Measurements from ENCODE around the gene WNK1. TPM values are rescaled to one million over a fixed set of nuclear protein-coding genes. Genes with fewer than 3 reads are reported as not detected.

Gene WNK1
- total and polyA plus RNA-seq, 2 of the 8 experiments (the other 6 are each of a cell fraction or from before 2014, with no cell fraction given), result 88.2 to 157 TPM

GRCh38 chr12:754473-754820 is 2.1 kb downstream of the WNK1 start:
- Histone ChIP-seq H4K5ac (ENCODE audit: insufficient read length, low read depth, low read length) (no peak overlapping the region), H4K91ac (replicated peaks; ENCODE audit: insufficient read length, low read length) (no peak overlapping the region), H3K4me2 (ENCODE audit: insufficient read depth in 1 of 2, low read depth in 2 of 2, low read length in 2 of 2) (peak overlapping the region; percentile 85 to 98), H3K18ac (ENCODE audit: extremely low read depth, low read length) (no peak overlapping the region), H2BK15ac (ENCODE audit: low read length) (no peak overlapping the region), H3K4ac (replicated peaks; ENCODE audit: insufficient read length, low read depth, low read length) (no peak overlapping the region), H3K27me3 (replicated peaks in 1 of 4; ENCODE audit: control insufficient read depth in 3 of 4, extremely low read depth in 1 of 4, insufficient read depth in 3 of 4, low read length in 3 of 4) (no peaks in the 10 kb centered on the region), H3K4me3 (ENCODE audit: extremely low read depth in 1 of 4, insufficient read depth in 2 of 4, low read depth in 3 of 4, low read length in 4 of 4) (peak overlapping the region; percentile 71 to 84 (median 78)), H3K79me1 (ENCODE audit: low read depth, low read length) (no peaks in the 10 kb centered on the region), H2AFZ (ENCODE audit: low read length) (no peak overlapping the region), H2BK5ac (ENCODE audit: low read depth, low read length) (no peak overlapping the region), H3K4me1 (replicated peaks in 1 of 4; ENCODE audit: control insufficient read depth in 3 of 4, insufficient read depth in 4 of 4, low read length in 3 of 4) (peaks cover 3 to 11% (median 5%) of the 10 kb centered on the region in 4 experiments; a peak in 6 of 7 replicates), H3K56ac (replicated peaks; ENCODE audit: insufficient read length, low read depth, low read length) (no peak overlapping the region), H3K23ac (ENCODE audit: insufficient read length) (no peak overlapping the region), H4K8ac (ENCODE audit: extremely low read depth, insufficient read depth, low read length) (no peak overlapping the region), H3K9me3 (ENCODE audit: insufficient read depth in 2 of 2, low read depth in 1 of 2, low read length in 1 of 2) (no peaks in the 10 kb centered on the region; a peak in 1 of 4 replicates), H3K79me2 (ENCODE audit: control insufficient read depth in 1 of 2, insufficient read depth in 2 of 2, low read length in 2 of 2) (peaks cover 24 to 61% of the 10 kb centered on the region in 2 experiments), H2BK120ac (replicated peaks; ENCODE audit: low read depth, low read length) (no peak overlapping the region), H2AK5ac (ENCODE audit: low read depth, low read length) (no peak overlapping the region), H2BK20ac (ENCODE audit: low read length) (no peak overlapping the region), H4K20me1 (replicated peaks in 1 of 2; ENCODE audit: control insufficient read depth in 1 of 2, insufficient read depth in 2 of 2, low read length in 2 of 2) (peaks cover 18 to 28% of the 10 kb centered on the region in 2 experiments), H3K36me3 (ENCODE audit: control insufficient read depth in 2 of 4, insufficient read depth in 4 of 4, low read length in 3 of 4) (no peaks in the 10 kb centered on the region), H3K27ac (ENCODE audit: low read depth, low read length) (no peak overlapping the region), H2BK12ac (ENCODE audit: low read depth, low read length) (no peak overlapping the region), H3K23me2 (ENCODE audit: low read depth, low read length) (peaks cover 18% of the 10 kb centered on the region), H3K9ac (replicated peaks in 1 of 4; ENCODE audit: extremely low read depth in 1 of 4, low read depth in 3 of 4, low read length in 3 of 4) (peak overlapping the region in 1 of 4 experiments; percentile 41; a peak in 2 of 7 replicates), H3K14ac (ENCODE audit: insufficient read length) (no peak overlapping the region)
- DNase-seq (ENCODE audit: low read depth in 1 of 2, low spot score in 2 of 2) (no peak), FAIRE-seq (no peak)
- CTCF ChIA-PET (ENCODE audit: partially characterized antibody), result interaction anchor here (0.7 to 1.4 kb wide), 10 partner anchors 17 to 184 kb away, joined by 3 to 5 read pairs (median 3); no protein-coding TSS in a partner anchor
- POLR2A ChIA-PET (ENCODE audit: partially characterized antibody), result interaction anchor here (0.7 to 1.3 kb wide), 4 partner anchors 10 to 195 kb away, joined by 3 read pairs; partner anchors contain the start of gene RAD52
- no peak for TF ChIP-seq POLR2A (IDR thresholded peaks at IDR 0.05; ENCODE audit: control extremely low read depth in 1 of 2, low read depth in 2 of 2, low read length in 2 of 2)
- TF ChIP-seq ZNF274 (IDR thresholded peaks at IDR 0.05; ENCODE audit: borderline replicate concordance, extremely low read depth, low read length), result no peak
- no peak for TF ChIP-seq JUN (IDR thresholded peaks at IDR 0.05; ENCODE audit: low read depth, low read length)
- TF ChIP-seq CREB1 (IDR thresholded peaks at IDR 0.05), result no peak
- no peak for TF ChIP-seq TAF7 (optimal IDR thresholded peaks at IDR 0.05; ENCODE audit: borderline replicate concordance, low read depth, low read length)
- TF ChIP-seq TCF12 (IDR thresholded peaks at IDR 0.05; ENCODE audit: low read depth, low read length), result no peak
- no peak for TF ChIP-seq CTBP2 (IDR thresholded peaks at IDR 0.05; ENCODE audit: borderline replicate concordance, insufficient read depth, insufficient read length, low read length)
- no peak for TF ChIP-seq CHD1 (IDR thresholded peaks at IDR 0.05; ENCODE audit: low read depth, low read length)
- no peak for TF ChIP-seq POU5F1 (IDR thresholded peaks at IDR 0.05; ENCODE audit: low read depth, low read length)
- no peak for TF ChIP-seq SIX5 (IDR thresholded peaks at IDR 0.05; ENCODE audit: low read depth, low read length)
- TF ChIP-seq KDM4A (IDR thresholded peaks at IDR 0.05; ENCODE audit: low read depth, low read length, severe bottlenecking), result no peak
- no peak for TF ChIP-seq MAX (IDR thresholded peaks at IDR 0.05)
- no peak for TF ChIP-seq EGR1 (IDR thresholded peaks at IDR 0.05; ENCODE audit: borderline replicate concordance, low read depth, low read length)
- WGBS, 2 experiments (ENCODE audit: extremely low coverage in 1 of 2, insufficient coverage in 1 of 2, insufficient read length in 1 of 2, insufficient replicate concordance in 2 of 2, low coverage in 1 of 2, low lambda C conversion rate in 2 of 2, missing lambda C conversion rate in 1 of 2), result 13% methylated on average over 5 of the region's 5 CpGs; no CpG with 5 or more reads in 1 of the 2 experiments

Measured in H1 (cell line).